HCT116 (cell line): ENCODE data around the gene FERMT1. TPM values are rescaled to one million over a fixed set of nuclear protein-coding genes. Genes with fewer than 3 reads are reported as not detected.

Experiments used
- ATAC-seq: fragments of 200-7000 bp; cut with Tn5 transposase; 2 replicates; pipeline ENCODE4 v1.9.1; 2020; ENCODE audit warnings: mild to moderate bottlenecking, moderate library complexity
- BruUV-seq: library from RNA; stranded (reverse); fragments of 400-500 nt; replicated peaks from 2 replicates; lab custom pipeline; 2021; lab: Mats Ljungman, UMichigan
- CTCF ChIA-PET: fragments of 300-600 bp; sonication (Branson Sonifier 250); formaldehyde crosslinking; loops from one replicate; lab custom pipeline; 2021; ENCODE audit warnings: antibody characterized with exemption; lab: Charles Lee
- POLR2A ChIA-PET: fragments of 300-600, 350-600 bp; sonication (Branson Sonifier 250); formaldehyde crosslinking; loops from one replicate; lab custom pipeline; 2021; ENCODE audit warnings: antibody characterized with exemption; lab: Charles Lee
- RAD21 ChIA-PET, 2 experiments: fragments of 300-600 bp; sonication (Branson Sonifier 250); formaldehyde crosslinking; loops; one replicate each; lab custom pipeline; 2023; ENCODE audit warnings: low total read pairs in 2 of 2; ENCODE audit not compliant: uncharacterized antibody in 2 of 2, unreplicated experiment in 2 of 2, low non-redundant PET in 1 of 2; lab: Charles Lee
- DNase-seq: peaks from one replicate; pipeline ENCODE4 v3.0.0-alpha.2; 2010; ENCODE audit warnings: low read depth, low spot score
- H2AFZ ChIP-seq: fragments of 200-600 bp; shearing (Covaris generic), sonication (generic); 2 replicates; pipeline ENCODE4 v1.6.1; 2017; ENCODE audit warnings: low read depth, mixed run types, mixed read lengths, antibody characterized with exemption, low read length; ENCODE audit not compliant: poor library complexity, severe bottlenecking
- H3K27ac ChIP-seq: 2 replicates; pipeline ENCODE4 v1.5.1; 2012; ENCODE audit warnings: low read depth, low read length
- H3K27me3 ChIP-seq: fragments of 200-600 bp; sonication (generic); 2 replicates; pipeline ENCODE4 v1.6.1; 2016; ENCODE audit warnings: mixed run types, low read length, mixed read lengths; ENCODE audit not compliant: insufficient read depth
- H3K36me3 ChIP-seq, 2 experiments: fragments of 200-500 bp in 1 of 2; fragments of 200-600 bp in 1 of 2; sonication (Bioruptor generic) in 1 of 2; sonication (generic) in 1 of 2; 2 replicates each; pipeline versions ENCODE4 v1.5.1 to v1.6.1; 2014 to 2016; ENCODE audit warnings: low read length in 2 of 2, inconsistent platforms in 1 of 2, mixed read lengths in 1 of 2, mixed run types in 1 of 2; ENCODE audit not compliant: insufficient read depth in 2 of 2, control insufficient read depth in 1 of 2
- H3K4me1 ChIP-seq, 2 experiments: fragments of 200-600 bp in 1 of 2; sonication (generic) in 1 of 2; 2 replicates each; pipeline versions ENCODE4 v1.5.1 to v1.6.1; 2012 to 2017; ENCODE audit warnings: low read length in 2 of 2, inconsistent platforms in 1 of 2, mild to moderate bottlenecking in 1 of 2, mixed read lengths in 1 of 2, mixed run types in 1 of 2, moderate library complexity in 1 of 2; ENCODE audit not compliant: insufficient read depth in 2 of 2, control insufficient read depth in 1 of 2
- H3K4me2 ChIP-seq: fragments of 200-600 bp; sonication (generic); 2 replicates; pipeline ENCODE4 v1.6.1; 2017; ENCODE audit warnings: mixed run types, low read length, mixed read lengths
- H3K4me3 ChIP-seq, 2 experiments: fragments of 200-600 bp in 1 of 2; sonication (generic) in 1 of 2; replicated peaks in 1 of 2; 2 replicates each; pipeline ENCODE4 v1.5.1; 2011 to 2016; ENCODE audit warnings: low read length in 2 of 2, control low read depth in 1 of 2, low read depth in 1 of 2, mild to moderate bottlenecking in 1 of 2, mixed read lengths in 1 of 2, mixed run types in 1 of 2
- H3K79me2 ChIP-seq: fragments of 200-600 bp; sonication (generic); 2 replicates; pipeline ENCODE4 v1.6.1; 2017; ENCODE audit warnings: mild to moderate bottlenecking, mixed run types, low read length, moderate library complexity, mixed read lengths; ENCODE audit not compliant: insufficient read depth
- H3K9ac ChIP-seq: fragments of 200-600 bp; sonication (generic); 2 replicates; pipeline ENCODE4 v1.6.1; 2016; ENCODE audit warnings: low read length, mixed read lengths
- H3K9me2 ChIP-seq: fragments of 200-600 bp; sonication (generic), shearing (Covaris generic); 2 replicates; pipeline ENCODE4 v1.6.1; 2017; ENCODE audit warnings: mixed run types, mild to moderate bottlenecking, moderate library complexity; ENCODE audit not compliant: insufficient read depth
- H3K9me3 ChIP-seq, 2 experiments: fragments of 200-500 bp in 1 of 2; fragments of 200-600 bp in 1 of 2; sonication (Bioruptor generic) in 1 of 2; sonication (generic) in 1 of 2; 2 replicates each; pipeline ENCODE4 v1.6.1; 2014 to 2017; ENCODE audit warnings: low read length in 2 of 2, mixed read lengths in 2 of 2, inconsistent platforms in 1 of 2, low read depth in 1 of 2, mild to moderate bottlenecking in 1 of 2, mixed run types in 1 of 2, moderate library complexity in 1 of 2; ENCODE audit not compliant: control insufficient read depth in 1 of 2, insufficient read depth in 1 of 2
- H4K20me1 ChIP-seq: fragments of 200-600 bp; sonication (generic), shearing (Covaris generic); 2 replicates; pipeline ENCODE4 v1.6.1; 2017; ENCODE audit warnings: mixed run types, mild to moderate bottlenecking, moderate library complexity; ENCODE audit not compliant: insufficient read depth
- ELF1 ChIP-seq: IDR thresholded peaks from 2 replicates; pipeline ENCODE4 v1.6.1; 2012; ENCODE audit warnings: low read depth, borderline replicate concordance
- EZH2phosphoT487 ChIP-seq: fragments of 200-600 bp; IDR thresholded peaks from 2 replicates; pipeline ENCODE4 v1.6.1; 2018; ENCODE audit warnings: antibody characterized with exemption, borderline replicate concordance
- JUND ChIP-seq: IDR thresholded peaks from 2 replicates; pipeline ENCODE4 v1.6.1; 2012
- POLR2AphosphoS5 ChIP-seq: IDR thresholded peaks from 2 replicates; pipeline ENCODE4 v1.6.1; 2011; ENCODE audit warnings: mild to moderate bottlenecking, low read depth, low read length, moderate library complexity
- SIN3A ChIP-seq: IDR thresholded peaks from 2 replicates; pipeline ENCODE4 v1.6.1; 2012; ENCODE audit warnings: low read depth
- YY1 ChIP-seq: IDR thresholded peaks from 2 replicates; pipeline ENCODE4 v1.6.1; 2011; ENCODE audit warnings: low read length, low read depth, moderate library complexity, mild to moderate bottlenecking; ENCODE audit not compliant: insufficient replicate concordance; ENCODE audit errors: extremely low read depth
- ZFX ChIP-seq: fragments of 450-650 bp; IDR thresholded peaks from 2 replicates; pipeline ENCODE4 v1.6.1; 2017
- intact Hi-C: fragments of 100-400 bp; cut with micrococcal nuclease; formaldehyde crosslinking; loops from 2 replicates; pipeline ENCODE4 v1.10.0; 2022
- total RNA-seq: library from RNA; stranded (reverse); gene quantifications from one replicate; pipeline ENCODE4 v1.2.1, GENCODE V29; 2021; ENCODE audit not compliant: unreplicated experiment
- TF ChIP-seq, protein P1 (sequence below): IDR thresholded peaks from 2 replicates; pipeline ENCODE4 v1.6.1; 2011; ENCODE audit warnings: mild to moderate bottlenecking, low read length, moderate library complexity; ENCODE audit not compliant: insufficient replicate concordance; ENCODE audit errors: extremely low read depth
- TF ChIP-seq, protein P2 (sequence below): IDR thresholded peaks from 2 replicates; pipeline ENCODE4 v1.6.1; 2012
- TF ChIP-seq, protein P3 (sequence below): IDR thresholded peaks from 2 replicates; pipeline ENCODE4 v1.6.1; 2012; ENCODE audit warnings: low read depth

FERMT1 gene
- total RNA-seq, 1 experiment from 2014 or later = 34.9 TPM

DNA sequence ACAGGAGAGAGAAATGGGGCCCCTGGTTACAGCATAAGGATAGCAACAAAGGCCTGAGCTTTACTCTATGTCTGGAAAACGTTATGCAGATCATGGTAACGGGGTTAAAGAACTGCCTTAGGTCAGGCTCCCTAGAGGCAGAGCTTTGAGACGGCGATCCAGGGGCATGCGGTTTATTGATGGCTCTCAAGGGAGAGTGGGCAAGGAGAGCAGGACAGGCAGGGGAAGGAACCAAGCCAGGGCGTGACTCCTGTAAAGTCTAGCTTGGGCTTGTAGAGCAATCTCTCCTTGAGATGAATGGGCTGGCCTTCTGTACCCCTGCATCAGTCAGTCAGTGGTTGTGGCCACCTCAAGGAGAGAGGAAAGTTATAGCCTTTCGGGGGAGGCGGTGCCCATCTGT is 12.5 kb upstream of the FERMT1 start (continued):
- TF ChIP-seq, protein P1, sequence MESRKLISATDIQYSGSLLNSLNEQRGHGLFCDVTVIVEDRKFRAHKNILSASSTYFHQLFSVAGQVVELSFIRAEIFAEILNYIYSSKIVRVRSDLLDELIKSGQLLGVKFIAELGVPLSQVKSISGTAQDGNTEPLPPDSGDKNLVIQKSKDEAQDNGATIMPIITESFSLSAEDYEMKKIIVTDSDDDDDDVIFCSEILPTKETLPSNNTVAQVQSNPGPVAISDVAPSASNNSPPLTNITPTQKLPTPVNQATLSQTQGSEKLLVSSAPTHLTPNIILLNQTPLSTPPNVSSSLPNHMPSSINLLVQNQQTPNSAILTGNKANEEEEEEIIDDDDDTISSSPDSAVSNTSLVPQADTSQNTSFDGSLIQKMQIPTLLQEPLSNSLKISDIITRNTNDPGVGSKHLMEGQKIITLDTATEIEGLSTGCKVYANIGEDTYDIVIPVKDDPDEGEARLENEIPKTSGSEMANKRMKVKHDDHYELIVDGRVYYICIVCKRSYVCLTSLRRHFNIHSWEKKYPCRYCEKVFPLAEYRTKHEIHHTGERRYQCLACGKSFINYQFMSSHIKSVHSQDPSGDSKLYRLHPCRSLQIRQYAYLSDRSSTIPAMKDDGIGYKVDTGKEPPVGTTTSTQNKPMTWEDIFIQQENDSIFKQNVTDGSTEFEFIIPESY = no peak

DNA sequence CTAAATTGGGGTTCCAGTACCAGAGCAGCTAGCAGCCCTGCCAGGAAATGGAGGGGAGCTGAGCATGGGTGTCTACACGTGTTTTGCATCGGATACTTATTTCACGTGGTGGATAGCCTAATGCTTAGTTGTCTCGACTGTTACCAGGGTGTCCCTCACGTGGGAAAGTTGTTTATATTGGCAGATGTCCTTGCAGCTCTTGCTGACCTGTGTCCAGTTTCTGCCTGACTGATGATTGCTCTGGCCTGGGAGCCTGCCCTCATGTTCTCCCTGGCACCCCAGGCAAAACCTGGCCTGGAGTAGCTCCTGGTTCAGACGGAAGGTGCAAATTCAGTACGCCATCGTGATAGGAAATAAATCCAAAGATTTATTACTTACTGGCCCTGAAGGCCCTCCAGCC is 11.8 kb upstream of the FERMT1 start:
- Histone ChIP-seq H3K4me1 (no peaks in the 10 kb centered on the region), H3K36me3 (no peaks in the 10 kb centered on the region), H3K9me2 (no peaks in the 10 kb centered on the region), H2AFZ (no peak overlapping the region), H3K27me3 (peaks cover 9% of the 10 kb centered on the region; the same call in 1 of the 2 replicates), H3K79me2 (no peaks in the 10 kb centered on the region), H4K20me1 (no peaks in the 10 kb centered on the region), H3K9me3 (no peaks in the 10 kb centered on the region), H3K27ac (no peak overlapping the region), H3K4me3 (no peak overlapping the region), H3K9ac (no peak overlapping the region), H3K4me2 (no peak overlapping the region)
- no peak for DNase-seq
- intact Hi-C loops = no loop called here
- no TSS peak for BruUV-seq
- ATAC-seq = no peak
- ChIA-PET CTCF (no interaction called here), RAD21 (no interaction called here), POLR2A (no interaction called here)
- no peak for TF ChIP-seq YY1

DNA sequence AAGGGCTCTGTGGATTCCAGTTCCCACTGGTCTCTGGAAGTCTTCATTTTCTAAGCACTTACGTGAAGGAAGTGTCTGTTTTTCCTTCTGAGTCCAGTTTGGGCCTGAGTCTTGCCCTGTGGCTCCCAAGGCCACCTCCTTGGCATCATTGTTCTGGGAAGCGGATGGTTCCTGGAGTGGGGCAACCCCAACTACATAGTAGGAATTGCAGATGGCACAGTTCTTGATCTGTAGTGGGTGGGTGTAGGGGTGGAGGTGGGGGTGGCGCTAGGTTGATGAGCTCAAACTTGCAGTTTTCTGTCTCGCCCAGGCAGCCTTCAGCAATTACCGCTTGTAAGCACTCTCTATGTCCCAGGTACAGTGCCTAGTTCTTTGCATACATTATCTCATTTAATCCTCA is 7.2 kb upstream of the FERMT1 start:
- intact Hi-C loops = no loop called here
- CTCF ChIA-PET = no interaction called here
- no TSS peak for BruUV-seq
- TF ChIP-seq, protein P2, sequence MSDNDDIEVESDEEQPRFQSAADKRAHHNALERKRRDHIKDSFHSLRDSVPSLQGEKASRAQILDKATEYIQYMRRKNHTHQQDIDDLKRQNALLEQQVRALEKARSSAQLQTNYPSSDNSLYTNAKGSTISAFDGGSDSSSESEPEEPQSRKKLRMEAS = no peak
- no peak for TF ChIP-seq SIN3A
- TF ChIP-seq, protein P1 = no peak
- TF ChIP-seq JUND = no peak
- TF ChIP-seq EZH2phosphoT487 = no peak
- TF ChIP-seq ELF1 = no peak
- no peak for TF ChIP-seq ZFX
- no peak for TF ChIP-seq POLR2AphosphoS5
- TF ChIP-seq, protein P3, sequence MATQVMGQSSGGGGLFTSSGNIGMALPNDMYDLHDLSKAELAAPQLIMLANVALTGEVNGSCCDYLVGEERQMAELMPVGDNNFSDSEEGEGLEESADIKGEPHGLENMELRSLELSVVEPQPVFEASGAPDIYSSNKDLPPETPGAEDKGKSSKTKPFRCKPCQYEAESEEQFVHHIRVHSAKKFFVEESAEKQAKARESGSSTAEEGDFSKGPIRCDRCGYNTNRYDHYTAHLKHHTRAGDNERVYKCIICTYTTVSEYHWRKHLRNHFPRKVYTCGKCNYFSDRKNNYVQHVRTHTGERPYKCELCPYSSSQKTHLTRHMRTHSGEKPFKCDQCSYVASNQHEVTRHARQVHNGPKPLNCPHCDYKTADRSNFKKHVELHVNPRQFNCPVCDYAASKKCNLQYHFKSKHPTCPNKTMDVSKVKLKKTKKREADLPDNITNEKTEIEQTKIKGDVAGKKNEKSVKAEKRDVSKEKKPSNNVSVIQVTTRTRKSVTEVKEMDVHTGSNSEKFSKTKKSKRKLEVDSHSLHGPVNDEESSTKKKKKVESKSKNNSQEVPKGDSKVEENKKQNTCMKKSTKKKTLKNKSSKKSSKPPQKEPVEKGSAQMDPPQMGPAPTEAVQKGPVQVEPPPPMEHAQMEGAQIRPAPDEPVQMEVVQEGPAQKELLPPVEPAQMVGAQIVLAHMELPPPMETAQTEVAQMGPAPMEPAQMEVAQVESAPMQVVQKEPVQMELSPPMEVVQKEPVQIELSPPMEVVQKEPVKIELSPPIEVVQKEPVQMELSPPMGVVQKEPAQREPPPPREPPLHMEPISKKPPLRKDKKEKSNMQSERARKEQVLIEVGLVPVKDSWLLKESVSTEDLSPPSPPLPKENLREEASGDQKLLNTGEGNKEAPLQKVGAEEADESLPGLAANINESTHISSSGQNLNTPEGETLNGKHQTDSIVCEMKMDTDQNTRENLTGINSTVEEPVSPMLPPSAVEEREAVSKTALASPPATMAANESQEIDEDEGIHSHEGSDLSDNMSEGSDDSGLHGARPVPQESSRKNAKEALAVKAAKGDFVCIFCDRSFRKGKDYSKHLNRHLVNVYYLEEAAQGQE = no peak

More for the DNA sequence above, 7.2 kb upstream of the FERMT1 start:
- Histone ChIP-seq H3K36me3 (no peaks in the 10 kb centered on the region), H3K4me3 (no peak overlapping the region), H3K27me3 (no peaks in the 10 kb centered on the region), H3K4me2 (no peak overlapping the region), H3K79me2 (no peaks in the 10 kb centered on the region), H3K27ac (no peak overlapping the region), H3K9me3 (no peaks in the 10 kb centered on the region), H3K9ac (no peak overlapping the region), H3K4me1 (peaks cover 0 to 2% of the 10 kb centered on the region in 2 experiments; a peak in 1 of 4 replicates), H3K9me2 (no peaks in the 10 kb centered on the region), H2AFZ (no peak overlapping the region), H4K20me1 (no peaks in the 10 kb centered on the region)
- ATAC-seq (no peak), DNase-seq (no peak)
- ChIA-PET RAD21 (no interaction called here), POLR2A (no interaction called here)
